Keratinocyte (primary cell): ENCODE results near the gene CFAP90.

Source experiments
- EZH2 ChIP-seq: IDR thresholded peaks from one replicate; pipeline ENCODE4 v1.6.1; 2012; ENCODE audit warnings: inconsistent platforms, mild to moderate bottlenecking, low read length, moderate library complexity
- TF ChIP-seq, protein P1 (sequence below), 3 experiments: IDR thresholded peaks in 1 of 3; conservative IDR thresholded peaks in 1 of 3; optimal IDR thresholded peaks in 1 of 3; 2 replicates in 2 of 3; 3 replicates in 1 of 3; pipeline versions ENCODE3 to v1.5.1; 2011; ENCODE audit warnings: low read length in 3 of 3, mild to moderate bottlenecking in 3 of 3, moderate library complexity in 2 of 3, control low read depth in 1 of 3, inconsistent platforms in 1 of 3; ENCODE audit not compliant: insufficient read depth in 2 of 3; ENCODE audit errors: extremely low read depth in 1 of 3

DNA sequence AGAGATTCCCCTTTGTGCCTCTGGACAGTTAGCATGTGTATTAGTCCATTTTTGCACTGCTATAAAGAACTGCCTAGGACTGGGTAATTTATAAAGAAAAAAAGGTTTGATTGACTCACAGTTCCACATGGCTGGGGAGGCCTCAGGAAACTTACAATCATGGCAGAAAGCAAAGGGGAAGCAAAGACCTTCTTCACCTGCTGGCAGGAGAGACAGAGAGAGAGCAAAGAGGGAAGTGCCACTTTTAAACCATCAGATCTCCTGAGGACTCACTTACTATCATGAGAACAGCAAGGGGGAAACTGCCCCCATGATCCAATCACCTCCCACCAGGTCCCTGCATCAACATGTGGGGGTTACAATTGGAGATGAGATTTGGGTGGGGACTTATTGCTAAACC, 6.0 kb downstream of the CFAP90 start:
- TF ChIP-seq, protein P1, sequence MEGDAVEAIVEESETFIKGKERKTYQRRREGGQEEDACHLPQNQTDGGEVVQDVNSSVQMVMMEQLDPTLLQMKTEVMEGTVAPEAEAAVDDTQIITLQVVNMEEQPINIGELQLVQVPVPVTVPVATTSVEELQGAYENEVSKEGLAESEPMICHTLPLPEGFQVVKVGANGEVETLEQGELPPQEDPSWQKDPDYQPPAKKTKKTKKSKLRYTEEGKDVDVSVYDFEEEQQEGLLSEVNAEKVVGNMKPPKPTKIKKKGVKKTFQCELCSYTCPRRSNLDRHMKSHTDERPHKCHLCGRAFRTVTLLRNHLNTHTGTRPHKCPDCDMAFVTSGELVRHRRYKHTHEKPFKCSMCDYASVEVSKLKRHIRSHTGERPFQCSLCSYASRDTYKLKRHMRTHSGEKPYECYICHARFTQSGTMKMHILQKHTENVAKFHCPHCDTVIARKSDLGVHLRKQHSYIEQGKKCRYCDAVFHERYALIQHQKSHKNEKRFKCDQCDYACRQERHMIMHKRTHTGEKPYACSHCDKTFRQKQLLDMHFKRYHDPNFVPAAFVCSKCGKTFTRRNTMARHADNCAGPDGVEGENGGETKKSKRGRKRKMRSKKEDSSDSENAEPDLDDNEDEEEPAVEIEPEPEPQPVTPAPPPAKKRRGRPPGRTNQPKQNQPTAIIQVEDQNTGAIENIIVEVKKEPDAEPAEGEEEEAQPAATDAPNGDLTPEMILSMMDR (optimal IDR thresholded peaks at IDR 0.05 in 1 of 3, IDR thresholded peaks at IDR 0.05 in 1 of 3, conservative IDR thresholded peaks at IDR 0.05 in 1 of 3; ENCODE audit: extremely low read depth in 1 of 3, insufficient read depth in 2 of 3, low read length in 3 of 3): no peak
- TF ChIP-seq EZH2: no peak
